HepG2 (cell line): ENCODE measurements around the gene CISH. TPM values are rescaled to one million over a fixed set of nuclear protein-coding genes. Genes with fewer than 3 reads are reported as not detected.

Source experiments
- FOXA1 ChIP-seq, 2 experiments: fragments of 450-650 bp in 1 of 2; sonication (generic) in 1 of 2; formaldehyde crosslinking in 1 of 2; IDR thresholded peaks; 2 replicates each; pipeline versions ENCODE4 v1.4.0 to v1.6.1; 2016 to 2020; ENCODE audit warnings: missing genetic modification reagents in 1 of 2
- HNRNPK ChIP-seq: fragments of 200-400 bp; formaldehyde crosslinking; IDR thresholded peaks from 2 replicates; pipeline ENCODE4 v1.6.1; 2018; ENCODE audit warnings: low read length, low read depth, moderate library complexity, mild to moderate bottlenecking; ENCODE audit not compliant: poor library complexity, severe bottlenecking
- HNRNPLL ChIP-seq: fragments of 200-400 bp; formaldehyde crosslinking; IDR thresholded peaks from 2 replicates; pipeline ENCODE4 v1.6.1; 2017; ENCODE audit warnings: mild to moderate bottlenecking, low read depth, low read length; ENCODE audit not compliant: poor library complexity, severe bottlenecking
- KLF11 ChIP-seq: IDR thresholded peaks from 2 replicates; pipeline ENCODE4 v1.6.1; 2016; ENCODE audit warnings: missing compliant biosample characterization
- NFKB2 ChIP-seq: sonication (generic); formaldehyde crosslinking; IDR thresholded peaks from 2 replicates; pipeline ENCODE4 v1.4.0; 2020; ENCODE audit warnings: missing genetic modification reagents, borderline replicate concordance
- NONO ChIP-seq, 2 experiments: fragments of 450-650 bp in 1 of 2; sonication (generic) in 1 of 2; formaldehyde crosslinking in 1 of 2; IDR thresholded peaks in 1 of 2; conservative IDR thresholded peaks in 1 of 2; 2 replicates each; pipeline versions ENCODE4 v1.6.1 to v1.8.0; 2017 to 2022; ENCODE audit warnings: mild to moderate bottlenecking in 1 of 2, missing genetic modification reagents in 1 of 2, moderate library complexity in 1 of 2
- PTBP1 ChIP-seq: fragments of 200-400 bp; formaldehyde crosslinking; IDR thresholded peaks from 2 replicates; pipeline ENCODE4 v1.6.1; 2018; ENCODE audit warnings: low read length, low read depth; ENCODE audit not compliant: poor library complexity, severe bottlenecking
- SNAPC2 ChIP-seq: sonication (generic); formaldehyde crosslinking; IDR thresholded peaks from 2 replicates; pipeline ENCODE4 v1.8.1; 2022; ENCODE audit warnings: mild to moderate bottlenecking, missing genetic modification reagents
- ZNF263 ChIP-seq: sonication (generic); formaldehyde crosslinking; IDR thresholded peaks from 2 replicates; pipeline ENCODE4 v1.4.0; 2020; ENCODE audit warnings: missing genetic modification reagents
- ZNF350 ChIP-seq: sonication (generic); formaldehyde crosslinking; IDR thresholded peaks from 2 replicates; pipeline ENCODE4 v1.4.0; 2020; ENCODE audit warnings: mild to moderate bottlenecking, low read depth, missing genetic modification reagents, borderline replicate concordance
- ZSCAN29 ChIP-seq: sonication (generic); formaldehyde crosslinking; conservative IDR thresholded peaks from 2 replicates; pipeline ENCODE4 v1.4.0; 2020; ENCODE audit warnings: mild to moderate bottlenecking, missing genetic modification reagents
- polyA plus RNA-seq, 8 experiments: library from polyadenylated mRNA; depleted of rRNA in 3 of 8; stranded (reverse) in 7 of 8; unstranded in 1 of 8; fragments of >200 nt; fragmentation: Illumina TruSeq in 4 of 8; extraction: Trizol in 4 of 8; gene quantifications; 2 replicates each; pipeline versions ENCODE4 v1.2.1 to v1.2.3, GENCODE V29; 2011 to 2016; ENCODE audit warnings: low read depth in 4 of 8, missing spikeins in 1 of 8, mixed read lengths in 1 of 8; ENCODE audit not compliant: insufficient read depth in 1 of 8
- total RNA-seq, 5 experiments: library from RNA; depleted of rRNA; stranded (reverse); fragments of >200 nt; fragmentation: Illumina TruSeq; extraction: Trizol; gene quantifications; 2 replicates each; pipeline ENCODE4 v1.2.3, GENCODE V29; 2016; ENCODE audit warnings: low read depth in 1 of 5
- TF ChIP-seq, protein P1 (sequence below): sonication (generic); formaldehyde crosslinking; conservative IDR thresholded peaks from 2 replicates; pipeline ENCODE4 v1.8.0; 2022; ENCODE audit warnings: mild to moderate bottlenecking, moderate library complexity, missing genetic modification reagents
- TF ChIP-seq, protein P2 (sequence below): sonication (generic); formaldehyde crosslinking; IDR thresholded peaks from 2 replicates; pipeline ENCODE4 v1.4.0; 2020; ENCODE audit warnings: missing genetic modification reagents
- TF ChIP-seq, protein P3 (sequence below): sonication (generic); formaldehyde crosslinking; IDR thresholded peaks from 2 replicates; pipeline ENCODE4 v1.5.1; 2020; ENCODE audit warnings: missing genetic modification reagents, mild to moderate bottlenecking, borderline replicate concordance
- TF ChIP-seq, protein P4 (sequence below): IDR thresholded peaks from 2 replicates; pipeline ENCODE4 v1.6.1; 2018; ENCODE audit warnings: missing genetic modification reagents

CISH gene
- total and polyA plus RNA-seq, 2 of the 13 experiments (the other 11 are each of a cell fraction or from before 2014, with no cell fraction given) = 0.91 to 1.5 TPM

DNA sequence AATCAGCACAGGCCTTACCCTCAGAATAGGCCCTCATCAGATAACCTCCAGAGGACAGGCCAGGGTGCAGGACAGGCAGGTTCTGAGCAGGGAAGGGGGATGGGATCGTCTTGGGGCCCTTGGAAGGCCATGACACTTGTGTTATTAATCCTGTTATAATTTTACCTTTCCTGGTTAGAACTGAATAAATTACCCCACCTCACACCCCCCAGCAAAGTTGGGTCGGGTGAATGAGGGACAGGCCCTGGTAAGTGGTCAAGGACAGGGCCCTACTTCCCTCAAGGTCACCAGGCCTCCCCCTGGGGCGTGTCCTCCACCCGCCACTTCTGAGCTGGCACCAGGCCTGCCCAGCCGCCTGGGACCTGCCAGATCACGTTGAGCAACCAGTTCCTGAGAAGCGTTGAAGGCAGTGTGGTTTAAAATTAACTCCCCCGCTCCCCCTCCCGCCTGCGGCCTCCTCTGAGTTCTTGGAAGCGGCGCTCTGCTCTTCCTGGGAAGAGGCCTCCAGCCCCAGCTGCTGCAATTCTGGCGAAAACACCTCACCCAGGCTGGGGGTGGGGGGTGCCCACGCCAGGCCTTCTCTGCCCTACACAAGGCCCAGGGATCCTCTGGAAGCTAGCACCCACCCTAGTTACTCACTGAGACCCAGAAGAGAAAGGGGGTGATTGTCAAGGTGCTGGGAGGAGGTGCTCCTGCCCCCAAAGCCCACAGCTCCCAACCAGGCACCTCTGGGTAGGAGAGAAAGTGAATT is 10.6 kb downstream of the CISH start (continued):
- TF ChIP-seq PTBP1 = peak; percentile 65
- TF ChIP-seq HNRNPLL = peak; percentile 60
- TF ChIP-seq ZSCAN29 (CRISPR knock-in tag) = peak; percentile 58; the same call in 1 of the 2 replicates
- no peak for TF ChIP-seq HNRNPK
- TF ChIP-seq, protein P1, sequence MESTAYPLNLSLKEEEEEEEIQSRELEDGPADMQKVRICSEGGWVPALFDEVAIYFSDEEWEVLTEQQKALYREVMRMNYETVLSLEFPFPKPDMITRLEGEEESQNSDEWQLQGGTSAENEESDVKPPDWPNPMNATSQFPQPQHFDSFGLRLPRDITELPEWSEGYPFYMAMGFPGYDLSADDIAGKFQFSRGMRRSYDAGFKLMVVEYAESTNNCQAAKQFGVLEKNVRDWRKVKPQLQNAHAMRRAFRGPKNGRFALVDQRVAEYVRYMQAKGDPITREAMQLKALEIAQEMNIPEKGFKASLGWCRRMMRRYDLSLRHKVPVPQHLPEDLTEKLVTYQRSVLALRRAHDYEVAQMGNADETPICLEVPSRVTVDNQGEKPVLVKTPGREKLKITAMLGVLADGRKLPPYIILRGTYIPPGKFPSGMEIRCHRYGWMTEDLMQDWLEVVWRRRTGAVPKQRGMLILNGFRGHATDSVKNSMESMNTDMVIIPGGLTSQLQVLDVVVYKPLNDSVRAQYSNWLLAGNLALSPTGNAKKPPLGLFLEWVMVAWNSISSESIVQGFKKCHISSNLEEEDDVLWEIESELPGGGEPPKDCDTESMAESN = peak; percentile 92
- TF ChIP-seq NONO (IDR thresholded peaks at IDR 0.05) = no peak
- peak; percentile 80; the same call in 1 of the 2 replicates for TF ChIP-seq NONO (CRISPR knock-in tag; conservative IDR thresholded peaks at IDR 0.05)
- peak; percentile 82 for TF ChIP-seq ZNF350 (CRISPR knock-in tag)
- TF ChIP-seq, protein P2, sequence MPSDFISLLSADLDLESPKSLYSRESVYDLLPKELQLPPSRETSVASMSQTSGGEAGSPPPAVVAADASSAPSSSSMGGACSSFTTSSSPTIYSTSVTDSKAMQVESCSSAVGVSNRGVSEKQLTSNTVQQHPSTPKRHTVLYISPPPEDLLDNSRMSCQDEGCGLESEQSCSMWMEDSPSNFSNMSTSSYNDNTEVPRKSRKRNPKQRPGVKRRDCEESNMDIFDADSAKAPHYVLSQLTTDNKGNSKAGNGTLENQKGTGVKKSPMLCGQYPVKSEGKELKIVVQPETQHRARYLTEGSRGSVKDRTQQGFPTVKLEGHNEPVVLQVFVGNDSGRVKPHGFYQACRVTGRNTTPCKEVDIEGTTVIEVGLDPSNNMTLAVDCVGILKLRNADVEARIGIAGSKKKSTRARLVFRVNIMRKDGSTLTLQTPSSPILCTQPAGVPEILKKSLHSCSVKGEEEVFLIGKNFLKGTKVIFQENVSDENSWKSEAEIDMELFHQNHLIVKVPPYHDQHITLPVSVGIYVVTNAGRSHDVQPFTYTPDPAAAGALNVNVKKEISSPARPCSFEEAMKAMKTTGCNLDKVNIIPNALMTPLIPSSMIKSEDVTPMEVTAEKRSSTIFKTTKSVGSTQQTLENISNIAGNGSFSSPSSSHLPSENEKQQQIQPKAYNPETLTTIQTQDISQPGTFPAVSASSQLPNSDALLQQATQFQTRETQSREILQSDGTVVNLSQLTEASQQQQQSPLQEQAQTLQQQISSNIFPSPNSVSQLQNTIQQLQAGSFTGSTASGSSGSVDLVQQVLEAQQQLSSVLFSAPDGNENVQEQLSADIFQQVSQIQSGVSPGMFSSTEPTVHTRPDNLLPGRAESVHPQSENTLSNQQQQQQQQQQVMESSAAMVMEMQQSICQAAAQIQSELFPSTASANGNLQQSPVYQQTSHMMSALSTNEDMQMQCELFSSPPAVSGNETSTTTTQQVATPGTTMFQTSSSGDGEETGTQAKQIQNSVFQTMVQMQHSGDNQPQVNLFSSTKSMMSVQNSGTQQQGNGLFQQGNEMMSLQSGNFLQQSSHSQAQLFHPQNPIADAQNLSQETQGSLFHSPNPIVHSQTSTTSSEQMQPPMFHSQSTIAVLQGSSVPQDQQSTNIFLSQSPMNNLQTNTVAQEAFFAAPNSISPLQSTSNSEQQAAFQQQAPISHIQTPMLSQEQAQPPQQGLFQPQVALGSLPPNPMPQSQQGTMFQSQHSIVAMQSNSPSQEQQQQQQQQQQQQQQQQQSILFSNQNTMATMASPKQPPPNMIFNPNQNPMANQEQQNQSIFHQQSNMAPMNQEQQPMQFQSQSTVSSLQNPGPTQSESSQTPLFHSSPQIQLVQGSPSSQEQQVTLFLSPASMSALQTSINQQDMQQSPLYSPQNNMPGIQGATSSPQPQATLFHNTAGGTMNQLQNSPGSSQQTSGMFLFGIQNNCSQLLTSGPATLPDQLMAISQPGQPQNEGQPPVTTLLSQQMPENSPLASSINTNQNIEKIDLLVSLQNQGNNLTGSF (CRISPR knock-in tag) = no peak
- no peak for TF ChIP-seq FOXA1 (IDR thresholded peaks at IDR 0.05)
- peak; percentile 21; the same call in 1 of the 2 replicates for TF ChIP-seq FOXA1 (CRISPR knock-in tag; IDR thresholded peaks at IDR 0.05)
- TF ChIP-seq, protein P3, sequence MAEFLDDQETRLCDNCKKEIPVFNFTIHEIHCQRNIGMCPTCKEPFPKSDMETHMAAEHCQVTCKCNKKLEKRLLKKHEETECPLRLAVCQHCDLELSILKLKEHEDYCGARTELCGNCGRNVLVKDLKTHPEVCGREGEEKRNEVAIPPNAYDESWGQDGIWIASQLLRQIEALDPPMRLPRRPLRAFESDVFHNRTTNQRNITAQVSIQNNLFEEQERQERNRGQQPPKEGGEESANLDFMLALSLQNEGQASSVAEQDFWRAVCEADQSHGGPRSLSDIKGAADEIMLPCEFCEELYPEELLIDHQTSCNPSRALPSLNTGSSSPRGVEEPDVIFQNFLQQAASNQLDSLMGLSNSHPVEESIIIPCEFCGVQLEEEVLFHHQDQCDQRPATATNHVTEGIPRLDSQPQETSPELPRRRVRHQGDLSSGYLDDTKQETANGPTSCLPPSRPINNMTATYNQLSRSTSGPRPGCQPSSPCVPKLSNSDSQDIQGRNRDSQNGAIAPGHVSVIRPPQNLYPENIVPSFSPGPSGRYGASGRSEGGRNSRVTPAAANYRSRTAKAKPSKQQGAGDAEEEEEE (CRISPR knock-in tag) = 0 out of 2 replicates have a peak, but pooled peaks have one; percentile 49
- TF ChIP-seq NFKB2 (CRISPR knock-in tag) = peak; percentile 57; the same call in 1 of the 2 replicates
- TF ChIP-seq ZNF263 (CRISPR knock-in tag) = 0 out of 2 replicates have a peak, but pooled peaks have one; percentile 16
- 0 out of 2 replicates have a peak, but pooled peaks have one; percentile 40 for TF ChIP-seq SNAPC2 (CRISPR knock-in tag)
- TF ChIP-seq, protein P4, sequence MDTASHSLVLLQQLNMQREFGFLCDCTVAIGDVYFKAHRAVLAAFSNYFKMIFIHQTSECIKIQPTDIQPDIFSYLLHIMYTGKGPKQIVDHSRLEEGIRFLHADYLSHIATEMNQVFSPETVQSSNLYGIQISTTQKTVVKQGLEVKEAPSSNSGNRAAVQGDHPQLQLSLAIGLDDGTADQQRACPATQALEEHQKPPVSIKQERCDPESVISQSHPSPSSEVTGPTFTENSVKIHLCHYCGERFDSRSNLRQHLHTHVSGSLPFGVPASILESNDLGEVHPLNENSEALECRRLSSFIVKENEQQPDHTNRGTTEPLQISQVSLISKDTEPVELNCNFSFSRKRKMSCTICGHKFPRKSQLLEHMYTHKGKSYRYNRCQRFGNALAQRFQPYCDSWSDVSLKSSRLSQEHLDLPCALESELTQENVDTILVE (CRISPR knock-in tag) = peak; percentile 57; the same call in 1 of the 2 replicates
- TF ChIP-seq KLF11 (CRISPR knock-in tag) = peak; percentile 66; the same call in 1 of the 2 replicates
